T47D (cell line): ENCODE measurements around the gene VGLL4.

ENCODE experiments used
- DNase-seq, 2 experiments: peaks; one replicate each; pipeline versions ENCODE4 v3.0.0 to v3.0.0-alpha.2; 2011 to 2012; ENCODE audit warnings: low read depth in 1 of 2, low spot score in 1 of 2
- JUND ChIP-seq: IDR thresholded peaks from 2 replicates; pipeline ENCODE4 v1.6.1; 2012; ENCODE audit warnings: low read depth
- in situ Hi-C: cut with HindIII; loops from 2 replicates; pipeline ENCODE4 v1.10.0; 2016; ENCODE audit warnings: low sequenced_read_pairs, low pct_unique_long_range_greater_than_20kb

The VGLL4 gene

GRCh38 chr3:11632966-11633365, 10.7 kb downstream of the VGLL4 start:
- no peak for TF ChIP-seq JUND
- no peak for DNase-seq
- in situ Hi-C loops = no loop called here

GRCh38 chr3:11632564-11632963, 11.2 kb downstream of the VGLL4 start:
- no peak for TF ChIP-seq JUND
- in situ Hi-C loops = no loop called here
- no peak for DNase-seq

- in situ Hi-C loops = no loop called here
- no peak for TF ChIP-seq JUND
- DNase-seq = no peak
These were observed 11.9 kb downstream of the VGLL4 start for GRCh38 chr3:11631820-11632219.

GRCh38 chr3:11629716-11630115, 14.0 kb downstream of the VGLL4 start:
- TF ChIP-seq JUND = no peak
- in situ Hi-C loops = no loop called here
- no peak for DNase-seq

- TF ChIP-seq JUND = no peak
- DNase-seq = no peak
- in situ Hi-C loops = no loop called here
These were observed 16.1 kb downstream of the VGLL4 start for GRCh38 chr3:11627612-11628011.

- in situ Hi-C loops = no loop called here
- DNase-seq = no peak
- no peak for TF ChIP-seq JUND
These were observed 17.6 kb downstream of the VGLL4 start for GRCh38 chr3:11626084-11626463.

GRCh38 chr3:11625376-11626083, 18.2 kb downstream of the VGLL4 start:
- DNase-seq = no peak
- no peak for TF ChIP-seq JUND
- in situ Hi-C loops = no loop called here

- no peak for DNase-seq
- in situ Hi-C loops = no loop called here
- TF ChIP-seq JUND = no peak
These were observed 18.9 kb downstream of the VGLL4 start for GRCh38 chr3:11624704-11625375.

GRCh38 chr3:11624161-11624560, 19.6 kb downstream of the VGLL4 start:
- no peak for DNase-seq
- no peak for TF ChIP-seq JUND
- in situ Hi-C loops = no loop called here

- no peak for TF ChIP-seq JUND
- in situ Hi-C loops = no loop called here
- DNase-seq = no peak
These were observed 20.8 kb downstream of the VGLL4 start for GRCh38 chr3:11622586-11623550.

- TF ChIP-seq JUND = no peak
- in situ Hi-C loops = no loop called here
- no peak for DNase-seq
These were observed 22.6 kb downstream of the VGLL4 start for GRCh38 chr3:11621077-11621476.

GRCh38 chr3:11619946-11620652, 23.6 kb downstream of the VGLL4 start:
- TF ChIP-seq JUND = no peak
- in situ Hi-C loops = no loop called here
- no peak for DNase-seq

GRCh38 chr3:11619461-11619860, 24.3 kb downstream of the VGLL4 start:
- in situ Hi-C loops = no loop called here
- TF ChIP-seq JUND = no peak
- no peak for DNase-seq
